Activated CD4-positive, alpha-beta memory T cell treated with anti-CD3 and anti-CD28 coated beads for 36 hours (primary cell): ENCODE data around the gene PDE4D. TPM values are rescaled to one million over a fixed set of nuclear protein-coding genes. Genes with fewer than 3 reads are reported as not detected.
A peak's percentile ranks its signal among the peaks of the same experiment; 100 is the strongest.
"Not testable (repeated sequence)": the region's sequence is repeated elsewhere in the genome, so short reads cannot be mapped to it uniquely, and the experiment has no call there.

Experiments
- CTCF ChIA-PET: fragments of 350-600 bp; sonication (Branson Sonifier 250); formaldehyde crosslinking; loops from one replicate; lab custom pipeline; 2021; ENCODE audit warnings: antibody characterized with exemption, inconsistent platforms; lab: Charles Lee
- POLR2A ChIA-PET: fragments of 350-600 bp; sonication (Branson Sonifier 250); formaldehyde crosslinking; loops from one replicate; lab custom pipeline; 2021; ENCODE audit warnings: antibody characterized with exemption; lab: Charles Lee
- DNase-seq: peaks from one replicate; pipeline ENCODE4 v3.0.0-alpha.2; 2020
- H3K27ac Mint-ChIP-seq: one replicate; pipeline ENCODE4 v1.8.0; 2021; ENCODE audit warnings: mixed read lengths
- H3K27me3 Mint-ChIP-seq: one replicate; pipeline ENCODE4 v1.8.0; 2021; ENCODE audit warnings: mixed read lengths
- H3K36me3 Mint-ChIP-seq: one replicate; pipeline ENCODE4 v1.8.0; 2021; ENCODE audit warnings: mixed read lengths
- H3K4me1 Mint-ChIP-seq: one replicate; pipeline ENCODE4 v1.8.0; 2021; ENCODE audit warnings: low read depth, mixed read lengths
- H3K4me3 Mint-ChIP-seq: one replicate; pipeline ENCODE4 v1.8.0; 2021; ENCODE audit warnings: mild to moderate bottlenecking, mixed read lengths
- H3K9me3 Mint-ChIP-seq: one replicate; pipeline ENCODE4 v1.8.0; 2021; ENCODE audit warnings: mixed read lengths
- intact Hi-C: fragments of 100-400 bp; cut with micrococcal nuclease; formaldehyde crosslinking; loops from one replicate; pipeline ENCODE4 v1.15.1; 2023
- total RNA-seq, 2 experiments: library from RNA; stranded (reverse); gene quantifications; one replicate each; pipeline ENCODE4 v1.2.3, GENCODE V29; 2021

PDE4D gene
- total RNA-seq, 2 experiments from 2014 or later = 49.3 to 50.8 TPM

DNA sequence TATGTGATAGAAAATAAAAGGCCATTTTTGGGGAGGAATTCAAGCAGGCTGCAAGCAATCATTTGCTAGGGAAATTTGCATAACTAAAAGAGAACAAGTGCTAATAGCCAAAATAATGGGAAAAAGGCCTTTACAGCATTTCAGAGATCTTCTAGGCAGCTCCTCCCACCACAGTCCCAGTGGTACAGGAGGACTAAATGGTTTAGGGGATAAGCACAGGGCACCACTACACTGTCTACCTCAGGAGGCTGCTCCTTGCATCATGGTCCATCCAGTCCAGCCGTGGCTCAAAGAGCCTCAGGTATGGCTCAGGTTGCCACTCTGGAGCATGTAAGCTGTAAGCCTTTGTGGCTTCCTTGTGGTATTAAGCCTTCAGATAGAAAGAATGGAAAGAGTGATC lies 485.6 kb downstream of the PDE4D start:
- H3K9me3 Mint-ChIP-seq = peaks cover 6% of the 10 kb centered on the region
- H3K36me3 Mint-ChIP-seq = no peaks in the 10 kb centered on the region
- DNase-seq = no peak
- H3K4me1 Mint-ChIP-seq = no peaks in the 10 kb centered on the region
- no peak overlapping the region for H3K4me3 Mint-ChIP-seq
- peaks cover 3% of the 10 kb centered on the region for H3K27me3 Mint-ChIP-seq
- intact Hi-C loops = no loop called here
- ChIA-PET CTCF (no interaction called here), POLR2A (no interaction called here)
- no peak overlapping the region for H3K27ac Mint-ChIP-seq

DNA sequence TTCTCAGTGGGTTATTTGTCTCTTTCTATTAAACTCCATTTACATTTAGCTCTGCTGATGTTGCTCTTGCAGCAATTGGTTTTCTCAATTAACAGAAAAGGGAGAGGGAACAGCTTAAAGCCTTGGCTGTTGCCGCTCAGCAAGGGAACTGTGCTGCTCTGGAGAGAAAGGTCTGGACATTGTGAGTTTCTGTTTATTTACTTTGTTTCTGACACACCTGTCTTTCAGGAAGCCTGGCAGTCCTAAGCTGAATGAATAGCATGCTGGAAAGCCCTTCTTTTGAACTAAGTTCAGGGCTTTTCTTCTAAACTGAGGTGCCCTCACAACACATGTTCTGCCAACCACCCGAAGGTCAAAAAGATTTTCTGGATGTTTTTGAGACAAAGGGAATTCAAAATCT lies 491.9 kb downstream of the PDE4D start:
- ChIA-PET POLR2A (no interaction called here), CTCF (interaction anchor here (1.4 kb wide), 1 partner anchor 11 kb away, joined by 5 read pairs; no protein-coding TSS in a partner anchor)
- no peak overlapping the region for H3K4me3 Mint-ChIP-seq
- peaks cover 3% of the 10 kb centered on the region for H3K27me3 Mint-ChIP-seq
- no peaks in the 10 kb centered on the region for H3K9me3 Mint-ChIP-seq
- no peaks in the 10 kb centered on the region for H3K4me1 Mint-ChIP-seq
- no peak overlapping the region for H3K27ac Mint-ChIP-seq
- intact Hi-C loops = no loop called here
- no peaks in the 10 kb centered on the region for H3K36me3 Mint-ChIP-seq
- DNase-seq = no peak

DNA sequence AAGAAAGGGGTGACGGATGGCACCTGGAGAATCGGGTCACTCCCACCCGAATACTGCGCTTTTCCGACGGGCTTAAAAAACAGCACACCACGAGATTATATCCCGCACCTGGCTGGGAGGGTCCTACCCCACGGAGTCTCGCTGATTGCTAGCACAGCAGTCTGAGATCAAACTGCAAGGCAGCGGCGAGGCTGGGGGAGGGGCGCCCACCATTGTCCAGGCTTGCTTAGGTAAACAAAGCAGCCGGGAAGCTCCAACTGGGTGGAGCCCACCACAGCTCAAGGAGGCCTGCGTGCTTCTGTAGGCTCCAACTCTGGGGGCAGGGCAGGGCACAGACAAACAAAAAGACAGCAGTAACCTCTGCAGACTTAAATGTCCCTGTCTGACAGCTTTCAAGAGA lies 498.6 kb downstream of the PDE4D start:
- H3K9me3 Mint-ChIP-seq, intact Hi-C loops, H3K4me3 Mint-ChIP-seq, CTCF ChIA-PET, H3K27ac Mint-ChIP-seq, POLR2A ChIA-PET, H3K4me1 Mint-ChIP-seq, H3K27me3 Mint-ChIP-seq, H3K36me3 Mint-ChIP-seq, DNase-seq: not testable (repeated sequence)

DNA sequence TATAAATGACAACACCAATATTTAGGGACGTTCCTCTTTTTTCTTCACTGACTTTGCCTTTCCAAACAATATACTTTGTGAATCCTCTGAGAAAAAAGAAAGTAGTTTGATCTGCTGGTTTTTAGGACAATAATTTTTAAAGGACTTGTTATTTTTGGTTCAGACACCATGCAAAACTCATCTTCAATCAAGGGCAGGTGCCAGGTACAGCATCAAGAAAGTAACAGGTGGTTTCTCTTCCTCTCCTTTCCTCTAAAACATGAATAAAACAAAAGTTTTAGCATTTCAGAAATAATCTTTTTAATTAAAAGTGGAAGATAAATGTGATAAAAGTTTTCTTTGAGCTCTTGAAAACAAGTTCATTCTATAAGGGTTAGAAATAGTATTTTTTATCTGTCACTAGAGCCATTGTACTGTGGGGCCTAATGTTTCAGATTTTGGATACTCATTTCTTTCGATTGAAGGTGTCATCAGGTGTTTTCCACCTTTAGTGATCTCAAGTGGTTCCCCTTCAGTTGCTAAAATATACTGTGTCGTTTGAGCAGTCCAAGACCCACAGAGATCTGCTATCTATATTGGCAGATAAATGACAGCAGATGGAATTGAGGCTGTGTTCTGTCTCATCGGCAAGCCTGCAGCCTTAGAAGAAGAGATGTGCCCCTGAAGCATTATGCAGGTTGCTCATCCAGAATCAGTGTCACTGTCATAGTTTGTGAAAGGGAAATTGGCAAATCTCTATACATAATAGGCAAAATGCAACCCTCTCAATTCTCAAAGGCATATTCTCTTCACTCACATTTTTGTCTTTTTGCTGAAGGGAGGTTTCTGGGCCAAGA lies 499.7 kb downstream of the PDE4D start:
- POLR2A ChIA-PET = no interaction called here
- intact Hi-C loops = no loop called here

DNA sequence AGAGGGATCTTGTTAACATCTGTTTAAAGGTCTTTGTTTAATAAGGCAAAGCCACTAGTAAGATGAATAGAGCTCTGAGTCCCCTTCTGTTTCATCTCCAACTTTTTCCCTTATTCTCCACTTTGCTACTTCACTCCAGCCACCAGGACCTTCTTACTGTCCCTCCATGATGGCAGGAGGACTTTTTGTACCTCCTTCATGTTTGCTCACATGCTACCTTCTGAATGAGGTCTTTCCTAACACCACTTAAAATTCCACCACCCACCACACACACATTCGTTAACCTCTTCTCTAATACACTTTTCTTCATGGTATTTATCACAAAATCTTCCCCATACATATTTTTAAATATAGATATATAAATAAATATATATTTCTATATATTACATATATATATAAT lies 501.9 kb downstream of the PDE4D start:
- ChIA-PET POLR2A (interaction anchor here (0.6 kb wide), 1 partner anchor 1825 kb away, joined by 3 read pairs; no protein-coding TSS in a partner anchor), CTCF (interaction anchor here (0.9 to 5.4 kb wide), 7 partner anchors 9 to 419 kb away, joined by 3 to 53 read pairs (median 6); no protein-coding TSS in a partner anchor)

More for the DNA sequence above, 499.7 kb downstream of the PDE4D start:
- H3K27me3 Mint-ChIP-seq = peaks cover 5% of the 10 kb centered on the region
- H3K4me1 Mint-ChIP-seq = no peaks in the 10 kb centered on the region
- H3K27ac Mint-ChIP-seq = no peak overlapping the region
- no peak for DNase-seq
- H3K9me3 Mint-ChIP-seq = no peaks in the 10 kb centered on the region
- H3K4me3 Mint-ChIP-seq = no peak overlapping the region
- H3K36me3 Mint-ChIP-seq = no peaks in the 10 kb centered on the region
- CTCF ChIA-PET = no interaction called here

DNA sequence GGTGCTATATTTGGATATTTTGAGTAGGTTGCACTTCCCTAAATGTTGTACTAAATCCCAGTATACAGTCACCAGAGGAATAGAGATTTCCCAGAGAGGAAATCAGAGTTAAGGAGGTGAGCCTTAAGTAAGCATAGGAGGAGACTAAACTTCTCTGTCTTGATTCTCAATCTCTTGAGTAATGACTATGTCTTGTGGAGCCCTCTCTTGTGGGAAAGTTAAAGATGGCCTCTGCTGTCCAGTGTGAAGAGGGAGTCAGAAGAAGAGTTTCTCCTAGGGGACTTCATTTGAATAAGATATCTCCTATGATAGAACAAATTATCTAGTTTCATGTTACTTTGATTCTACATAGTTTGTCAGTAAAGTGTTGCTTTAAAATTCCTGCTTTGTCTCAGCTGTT lies 502.5 kb downstream of the PDE4D start:
- POLR2A ChIA-PET = no interaction called here
- Mint-ChIP-seq H3K36me3 (no peaks in the 10 kb centered on the region), H3K4me1 (no peaks in the 10 kb centered on the region), H3K9me3 (no peaks in the 10 kb centered on the region), H3K27me3 (peaks cover 6% of the 10 kb centered on the region), H3K4me3 (no peak overlapping the region), H3K27ac (no peak overlapping the region)
- CTCF ChIA-PET = interaction anchor here (0.6 to 5.4 kb wide), 11 partner anchors 8 to 420 kb away, joined by 3 to 53 read pairs (median 6); no protein-coding TSS in a partner anchor
- intact Hi-C loops = loop anchor here (1.0 kb wide), 3 partner anchors 105 to 409 kb away; no protein-coding TSS in a partner anchor
- DNase-seq = no peak

More for the DNA sequence above, 501.9 kb downstream of the PDE4D start:
- Mint-ChIP-seq H3K27ac (no peak overlapping the region), H3K27me3 (peaks cover 6% of the 10 kb centered on the region), H3K4me1 (no peaks in the 10 kb centered on the region), H3K4me3 (no peak overlapping the region), H3K9me3 (no peaks in the 10 kb centered on the region), H3K36me3 (no peaks in the 10 kb centered on the region)
- DNase-seq = no peak
- intact Hi-C loops = no loop called here

DNA sequence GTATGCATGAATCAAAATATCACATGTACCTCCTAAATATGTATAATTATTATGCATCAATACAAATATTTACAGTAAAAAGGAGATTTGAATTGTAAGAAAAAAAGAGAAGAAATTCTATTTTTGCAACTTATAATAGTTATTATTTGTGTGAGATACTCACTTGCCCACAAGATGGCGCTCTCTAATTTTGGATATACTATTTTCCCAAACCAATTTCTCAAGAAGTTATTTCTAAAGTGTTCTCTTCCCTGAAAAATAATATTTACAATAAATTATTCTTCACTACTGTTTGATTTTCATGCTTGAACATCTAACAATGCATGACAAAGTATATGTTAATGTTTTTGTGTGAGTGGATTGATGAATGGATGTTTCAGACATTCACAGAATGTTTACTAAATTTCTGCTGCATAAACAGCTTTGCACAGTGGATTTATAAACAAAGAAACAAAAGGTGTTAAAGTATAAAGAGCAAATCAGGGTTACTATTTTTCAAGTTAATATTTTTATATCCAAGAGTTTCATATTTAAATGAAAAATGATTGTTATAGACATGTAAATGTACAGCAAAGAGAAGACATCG lies 503.4 kb downstream of the PDE4D start:
- H3K9me3 Mint-ChIP-seq = no peaks in the 10 kb centered on the region
- intact Hi-C loops = loop anchor here (1.0 kb wide), 3 partner anchors 106 to 410 kb away; no protein-coding TSS in a partner anchor
- no peak overlapping the region for H3K27ac Mint-ChIP-seq
- peaks cover 6% of the 10 kb centered on the region for H3K27me3 Mint-ChIP-seq
- no peaks in the 10 kb centered on the region for H3K36me3 Mint-ChIP-seq
- H3K4me1 Mint-ChIP-seq = no peaks in the 10 kb centered on the region
- DNase-seq = no peak
- ChIA-PET CTCF (interaction anchor here (0.6 to 5.4 kb wide), 14 partner anchors 9 to 421 kb away, joined by 3 to 53 read pairs (median 6); no protein-coding TSS in a partner anchor), POLR2A (no interaction called here)
- H3K4me3 Mint-ChIP-seq = no peak overlapping the region

DNA sequence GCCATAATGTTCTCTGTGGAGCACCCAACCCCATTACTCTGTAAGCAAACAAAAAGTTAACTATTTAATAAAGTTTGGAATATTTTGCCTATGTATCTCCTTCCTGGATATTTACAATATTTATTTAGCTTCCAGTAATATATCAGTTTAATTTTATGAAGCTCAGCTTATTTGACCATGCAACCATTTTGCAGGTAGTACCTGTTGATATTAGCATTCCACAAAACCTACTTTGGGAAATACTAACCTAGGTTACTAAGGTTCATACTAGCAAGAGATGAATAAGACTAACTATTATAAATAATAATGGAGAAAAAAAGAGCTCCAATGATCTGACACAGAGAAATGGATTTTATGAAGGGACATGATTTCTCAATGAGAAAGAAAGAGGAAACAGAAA lies 506.4 kb downstream of the PDE4D start:
- CTCF ChIA-PET = interaction anchor here (0.6 to 5.4 kb wide), 7 partner anchors 101 to 501 kb away, joined by 3 to 53 read pairs (median 3); no protein-coding TSS in a partner anchor
- no peaks in the 10 kb centered on the region for H3K4me1 Mint-ChIP-seq

DNA sequence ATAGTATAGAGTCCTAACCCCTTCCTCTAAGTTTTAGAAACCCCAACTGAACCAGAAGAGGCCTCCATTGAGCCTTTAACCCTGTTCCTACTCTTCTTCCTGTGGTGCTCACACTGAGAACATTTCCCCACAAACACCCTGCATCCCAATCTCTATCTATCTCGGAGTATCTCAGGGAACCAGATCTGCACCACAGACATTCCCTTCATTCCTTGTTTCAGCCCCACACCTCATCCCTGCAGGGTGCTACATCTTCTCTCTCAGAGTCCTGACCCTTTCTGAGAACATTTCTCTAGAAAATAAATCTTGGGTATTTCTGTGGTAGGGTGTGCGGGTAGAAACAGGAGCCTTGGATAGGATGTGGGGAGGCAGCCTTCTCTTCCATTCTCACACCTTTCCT lies 507.8 kb downstream of the PDE4D start:
- H3K27me3 Mint-ChIP-seq = peaks cover 2% of the 10 kb centered on the region

More for the DNA sequence above, 506.4 kb downstream of the PDE4D start:
- Mint-ChIP-seq H3K27me3 (peaks cover 2% of the 10 kb centered on the region), H3K4me3 (no peak overlapping the region), H3K27ac (no peak overlapping the region), H3K36me3 (no peaks in the 10 kb centered on the region), H3K9me3 (no peaks in the 10 kb centered on the region)
- DNase-seq = no peak
- POLR2A ChIA-PET = no interaction called here
- intact Hi-C loops = no loop called here

DNA sequence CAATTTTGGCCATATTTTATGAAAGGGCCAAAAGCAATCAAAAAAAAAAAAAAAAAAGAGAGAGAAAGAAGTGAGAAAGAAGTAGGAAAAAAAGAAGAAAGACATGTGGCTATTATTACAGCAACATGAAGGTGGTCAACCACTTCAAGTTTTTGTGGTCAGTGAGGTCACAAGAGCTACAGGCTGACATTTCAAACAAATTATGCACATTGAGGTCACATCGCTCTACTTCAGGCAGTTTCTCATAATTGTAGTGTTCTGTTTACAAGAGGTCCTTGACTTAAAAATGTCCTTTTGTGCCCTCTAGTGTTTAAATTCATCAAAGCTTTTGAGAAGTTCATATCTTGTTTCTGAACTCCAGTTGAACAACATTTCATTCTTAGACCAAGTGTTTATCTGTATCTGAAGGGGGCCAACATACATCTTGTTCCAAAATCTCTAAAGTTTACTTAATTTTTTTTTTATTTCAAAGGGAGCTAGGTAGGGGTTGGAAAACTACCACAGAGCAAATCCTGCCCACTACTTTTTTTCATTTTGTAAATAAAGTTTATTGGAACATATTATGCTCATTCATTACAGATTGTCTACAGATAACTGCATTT lies 513.1 kb downstream of the PDE4D start:
- intact Hi-C loops = loop anchor here (1.0 to 5.0 kb wide), 3 partner anchors 192 to 508 kb away; no protein-coding TSS in a partner anchor
- Mint-ChIP-seq H3K4me3 (no peak overlapping the region), H3K27me3 (no peaks in the 10 kb centered on the region), H3K36me3 (no peaks in the 10 kb centered on the region), H3K27ac (no peak overlapping the region), H3K4me1 (no peaks in the 10 kb centered on the region), H3K9me3 (no peaks in the 10 kb centered on the region)
- ChIA-PET CTCF (interaction anchor here (0.6 to 3.0 kb wide), 28 partner anchors 8 to 505 kb away, joined by 3 to 111 read pairs (median 4); no protein-coding TSS in a partner anchor), POLR2A (no interaction called here)
- peak; percentile 24 for DNase-seq

More for the DNA sequence above, 507.8 kb downstream of the PDE4D start:
- H3K36me3 Mint-ChIP-seq = no peaks in the 10 kb centered on the region
- POLR2A ChIA-PET = no interaction called here
- no peak for DNase-seq
- intact Hi-C loops = no loop called here
- no peak overlapping the region for H3K4me3 Mint-ChIP-seq
- H3K9me3 Mint-ChIP-seq = no peaks in the 10 kb centered on the region
- no peaks in the 10 kb centered on the region for H3K4me1 Mint-ChIP-seq
- CTCF ChIA-PET = interaction anchor here (0.6 to 4.3 kb wide), 3 partner anchors 135 to 198 kb away, joined by 3 to 26 read pairs (median 4); no protein-coding TSS in a partner anchor
- H3K27ac Mint-ChIP-seq = no peak overlapping the region

DNA sequence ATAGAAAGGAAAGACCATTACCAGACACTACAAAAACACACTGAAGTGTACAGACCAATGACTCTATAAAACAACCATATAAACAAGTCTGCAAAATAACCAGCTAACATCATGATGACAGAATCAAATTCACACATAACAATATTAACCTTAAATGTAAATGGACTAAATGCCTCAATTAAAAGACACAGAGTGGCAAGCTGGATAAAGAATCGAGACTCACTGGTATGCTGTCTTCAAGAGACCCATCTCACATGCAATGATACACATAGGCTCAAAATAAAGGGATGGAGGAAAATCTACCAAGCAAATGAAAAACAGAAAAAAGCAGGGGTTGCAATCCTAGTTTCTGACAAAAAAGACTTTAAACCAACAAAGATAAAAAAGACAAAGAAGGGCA lies 519.5 kb downstream of the PDE4D start:
- peaks cover 11% of the 10 kb centered on the region for H3K4me1 Mint-ChIP-seq
- POLR2A ChIA-PET, H3K4me3 Mint-ChIP-seq, H3K36me3 Mint-ChIP-seq, DNase-seq, H3K27me3 Mint-ChIP-seq, H3K27ac Mint-ChIP-seq: not testable (repeated sequence)
- intact Hi-C loops = loop anchor here (10.0 kb wide), 1 partner anchor 339 kb away; no protein-coding TSS in a partner anchor
- CTCF ChIA-PET = interaction anchor here (3.3 kb wide), 1 partner anchor 186 kb away, joined by 17 read pairs; no protein-coding TSS in a partner anchor
- H3K9me3 Mint-ChIP-seq = peaks cover 19% of the 10 kb centered on the region
